GM12878 (cell line): ENCODE data around the gene CCDC137. TPM values are rescaled to one million over a fixed set of nuclear protein-coding genes. Genes with fewer than 3 reads are reported as not detected.

Experiments
- ATAC-seq: fragments of 200-7000 bp; cut with Tn5 transposase; 3 replicates; pipeline ENCODE4 v1.9.1; 2020; ENCODE audit warnings: mild to moderate bottlenecking, moderate library complexity
- BruUV-seq: library from RNA; stranded (reverse); fragments of 400-500 nt; replicated peaks from 2 replicates; lab custom pipeline; 2021; lab: Mats Ljungman, UMichigan
- CTCF ChIA-PET: fragments of 300-600 bp; sonication (Branson Sonifier 250); formaldehyde crosslinking; extraction: SDS; loops from one replicate; lab custom pipeline; 2021; ENCODE audit warnings: inconsistent platforms; lab: Yijun Ruan, JAX
- POLR2A ChIA-PET: fragments of 350-600 bp; formaldehyde crosslinking; extraction: SDS; loops from one replicate; lab custom pipeline; 2021; ENCODE audit warnings: inconsistent platforms; lab: Charles Lee
- RAD21 ChIA-PET: fragments of 300-600 bp; sonication (Branson Sonifier 250); formaldehyde crosslinking; loops from one replicate; lab custom pipeline; 2023; ENCODE audit warnings: antibody characterized with exemption; ENCODE audit not compliant: unreplicated experiment; lab: Charles Lee
- SMC1A ChIA-PET: fragments of 300-600 bp; sonication (Branson Sonifier 250); formaldehyde crosslinking; loops from one replicate; lab custom pipeline; 2023; ENCODE audit not compliant: unreplicated experiment, uncharacterized antibody; lab: Charles Lee
- DNase-seq: peaks from one replicate; pipeline ENCODE4 v3.0.0-alpha.2; 2011; ENCODE audit warnings: low read depth, low spot score
- FAIRE-seq: peaks from 3 replicates; lab custom pipeline; 2011; peaks lifted over from hg19 to GRCh38; lab: Jason Lieb, UNC
- H2AFZ ChIP-seq: 2 replicates; pipeline ENCODE4 v1.6.0; 2011; ENCODE audit warnings: low read depth, low read length, control low read depth; ENCODE audit not compliant: control insufficient read depth
- H3K27ac ChIP-seq: 2 replicates; pipeline ENCODE4 v1.5.1; 2011; ENCODE audit warnings: control low read depth; ENCODE audit not compliant: control insufficient read depth, insufficient read depth
- H3K27me3 ChIP-seq, 2 experiments: replicated peaks in 1 of 2; 2 replicates each; pipeline versions ENCODE4 v1.6.0 to v1.6.1; 2011; ENCODE audit warnings: low read length in 1 of 2; ENCODE audit not compliant: control insufficient read depth in 2 of 2, insufficient read depth in 2 of 2
- H3K36me3 ChIP-seq, 2 experiments: 2 replicates each; pipeline ENCODE4 v1.5.1; 2011; ENCODE audit warnings: low read length in 1 of 2; ENCODE audit not compliant: control insufficient read depth in 2 of 2, insufficient read depth in 2 of 2
- H3K4me1 ChIP-seq: 2 replicates; pipeline ENCODE4 v1.6.1; 2011; ENCODE audit warnings: mild to moderate bottlenecking, low read length, moderate library complexity, mixed read lengths; ENCODE audit not compliant: control insufficient read depth, insufficient read depth
- H3K4me2 ChIP-seq: 2 replicates; pipeline ENCODE4 v1.6.0; 2011; ENCODE audit warnings: control low read depth; ENCODE audit not compliant: control insufficient read depth, insufficient read depth
- H3K4me3 ChIP-seq: fragments of 200-600 bp; sonication (generic); 2 replicates; pipeline ENCODE4 v1.5.1; 2016
- H3K79me2 ChIP-seq: 2 replicates; pipeline ENCODE4 v1.6.0; 2011; ENCODE audit warnings: low read length; ENCODE audit not compliant: control insufficient read depth, insufficient read depth
- H3K9ac ChIP-seq: 2 replicates; pipeline ENCODE4 v1.8.0; 2011; ENCODE audit warnings: low read length, control low read depth, mixed read lengths; ENCODE audit not compliant: control insufficient read depth, insufficient read depth
- H3K9me3 ChIP-seq: replicated peaks from 3 replicates; pipeline ENCODE4 v1.5.1; 2011; ENCODE audit warnings: mild to moderate bottlenecking, low read length; ENCODE audit not compliant: control insufficient read depth, insufficient read depth
- H4K20me1 ChIP-seq: 2 replicates; pipeline ENCODE4 v1.6.0; 2011; ENCODE audit not compliant: control insufficient read depth, insufficient read depth
- BRCA1 ChIP-seq: IDR thresholded peaks from 2 replicates; pipeline ENCODE4 v1.6.1; 2011; ENCODE audit warnings: low read depth, low read length, improper control_type of control experiment
- CEBPZ ChIP-seq: fragments of 150-350 bp; IDR thresholded peaks from 2 replicates; pipeline ENCODE4 v1.6.1; 2016; ENCODE audit warnings: low read depth, low read length
- HDAC2 ChIP-seq: fragments of 200-600 bp; sonication (generic); IDR thresholded peaks from 2 replicates; pipeline ENCODE4 v1.6.1; 2017
- IKZF1 ChIP-seq: fragments of 450-650 bp; conservative IDR thresholded peaks from 2 replicates; pipeline ENCODE4 v1.6.1; 2017; ENCODE audit warnings: antibody characterized with exemption, mild to moderate bottlenecking
- RAD51 ChIP-seq: fragments of 450-650 bp; IDR thresholded peaks from 2 replicates; pipeline ENCODE4 v1.6.1; 2016; ENCODE audit warnings: moderate library complexity, mild to moderate bottlenecking, inconsistent platforms
- SP1 ChIP-seq: IDR thresholded peaks from one replicate; pipeline ENCODE4 v1.6.1; 2011; ENCODE audit warnings: low read depth, low read length
- SUZ12 ChIP-seq: fragments of 200-600 bp; sonication (generic); IDR thresholded peaks from one replicate; pipeline ENCODE4 v1.6.1; 2018; ENCODE audit warnings: antibody characterized with exemption, mild to moderate bottlenecking; ENCODE audit not compliant: unreplicated experiment
- ZNF207 ChIP-seq: fragments of 450-650 bp; IDR thresholded peaks from 2 replicates; pipeline ENCODE4 v1.6.1; 2014; ENCODE audit warnings: antibody characterized with exemption, mild to moderate bottlenecking, borderline replicate concordance
- ZNF592 ChIP-seq: fragments of 450-650 bp; IDR thresholded peaks from 2 replicates; pipeline ENCODE4 v1.6.1; 2017; ENCODE audit warnings: mild to moderate bottlenecking, moderate library complexity
- WGBS: methylation state at CpG from one replicate; pipeline ENCODE4 v1.1.6; 2016; ENCODE audit warnings: low lambda C conversion rate; ENCODE audit not compliant: insufficient replicate concordance, insufficient coverage; ENCODE audit errors: missing lambda C conversion rate; 5-methylcytosine and 5-hydroxymethylcytosine counted together
- in situ Hi-C: fragments of 300-500 bp; cut with MboI; formaldehyde crosslinking; loops from 9 replicates; pipeline ENCODE4 v1.14.3; 2018; ENCODE audit warnings: mixed read lengths
- intact Hi-C: fragments of 100-400 bp; cut with micrococcal nuclease; formaldehyde crosslinking; loops from one replicate; pipeline ENCODE4 v1.14.2; 2022; ENCODE audit not compliant: unreplicated experiment
- polyA plus RNA-seq, 11 experiments: library from polyadenylated mRNA; depleted of rRNA in 4 of 11; unstranded in 6 of 11; stranded (reverse) in 5 of 11; fragments of >200 nt; fragmentation: Nextera tagmentation in 4 of 11; fragmentation: Illumina TruSeq in 1 of 11; extraction: Ambion mirVana in 4 of 11; extraction: Trizol in 1 of 11; gene quantifications; 1 replicate in 1 of 11; 2 replicates in 10 of 11; pipeline versions ENCODE4 v1.2.1 to v1.2.3, GENCODE V29; 2011 to 2016; ENCODE audit warnings: inconsistent platforms in 2 of 11, missing spikeins in 2 of 11, low read depth in 1 of 11
- total RNA-seq, 4 experiments: library from RNA; depleted of rRNA in 3 of 4; stranded (reverse); fragments of >200 nt in 3 of 4; fragmentation: Illumina TruSeq in 1 of 4; extraction: Trizol in 1 of 4; gene quantifications; 2 replicates each; pipeline versions ENCODE4 v1.2.1 to v1.2.3, GENCODE V29; 2013 to 2021
- TF ChIP-seq, protein P1 (sequence below): fragments of 450-650 bp; IDR thresholded peaks from 2 replicates; pipeline ENCODE4 v1.6.1; 2017; ENCODE audit warnings: mild to moderate bottlenecking, moderate library complexity

CCDC137 gene
- total and polyA plus RNA-seq, 10 of the 15 experiments (the other 5 are each of a cell fraction or from before 2014, with no cell fraction given): 2.2 to 45.4 (median 22.1) TPM

DNA sequence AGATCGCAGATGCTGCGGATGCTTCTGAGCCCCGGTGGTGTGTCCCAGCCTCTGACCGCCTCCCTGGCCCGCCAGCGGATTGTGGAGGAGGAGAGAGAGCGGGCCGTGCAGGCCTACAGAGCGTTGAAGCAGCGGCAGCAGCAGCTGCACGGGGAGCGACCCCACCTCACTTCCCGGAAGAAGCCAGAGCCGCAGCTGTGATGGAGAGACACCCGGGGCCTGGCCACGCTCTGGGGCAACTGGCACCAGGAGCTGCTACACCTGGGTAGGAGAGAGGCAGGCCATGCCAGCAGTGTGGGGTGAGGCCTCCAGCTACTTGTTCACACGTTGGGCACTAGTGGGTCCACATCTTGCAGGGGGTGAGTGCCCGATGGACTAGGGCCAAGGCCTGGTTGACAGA, 6.0 kb downstream of the CCDC137 start:
- peaks cover 11 to 23% of the 10 kb centered on the region in 2 experiments for H3K36me3 ChIP-seq
- FAIRE-seq: no peak

More for the DNA sequence above, 6.0 kb downstream of the CCDC137 start:
- Histone ChIP-seq H3K4me3 (no peak overlapping the region), H2AFZ (no peak overlapping the region), H3K79me2 (peaks cover 10% of the 10 kb centered on the region), H3K4me2 (no peak overlapping the region), H3K9me3 (no peaks in the 10 kb centered on the region), H3K27me3 (no peaks in the 10 kb centered on the region), H3K27ac (no peak overlapping the region), H4K20me1 (no peaks in the 10 kb centered on the region), H3K9ac (no peak overlapping the region), H3K4me1 (0 out of 2 replicates have a peak, but pooled peaks cover 5% of the 10 kb centered on the region)
- DNase-seq (no peak), ATAC-seq (no peak)
- CTCF ChIA-PET: no interaction called here
- SMC1A ChIA-PET: no interaction called here
- BruUV-seq: no TSS peak
- WGBS: 92% methylated on average over 18 of the region's 18 CpGs
- RAD21 ChIA-PET: no interaction called here
- POLR2A ChIA-PET: no interaction called here
- in situ Hi-C loops (no loop called here), intact Hi-C loops (no loop called here)
- TF ChIP-seq, protein P1, sequence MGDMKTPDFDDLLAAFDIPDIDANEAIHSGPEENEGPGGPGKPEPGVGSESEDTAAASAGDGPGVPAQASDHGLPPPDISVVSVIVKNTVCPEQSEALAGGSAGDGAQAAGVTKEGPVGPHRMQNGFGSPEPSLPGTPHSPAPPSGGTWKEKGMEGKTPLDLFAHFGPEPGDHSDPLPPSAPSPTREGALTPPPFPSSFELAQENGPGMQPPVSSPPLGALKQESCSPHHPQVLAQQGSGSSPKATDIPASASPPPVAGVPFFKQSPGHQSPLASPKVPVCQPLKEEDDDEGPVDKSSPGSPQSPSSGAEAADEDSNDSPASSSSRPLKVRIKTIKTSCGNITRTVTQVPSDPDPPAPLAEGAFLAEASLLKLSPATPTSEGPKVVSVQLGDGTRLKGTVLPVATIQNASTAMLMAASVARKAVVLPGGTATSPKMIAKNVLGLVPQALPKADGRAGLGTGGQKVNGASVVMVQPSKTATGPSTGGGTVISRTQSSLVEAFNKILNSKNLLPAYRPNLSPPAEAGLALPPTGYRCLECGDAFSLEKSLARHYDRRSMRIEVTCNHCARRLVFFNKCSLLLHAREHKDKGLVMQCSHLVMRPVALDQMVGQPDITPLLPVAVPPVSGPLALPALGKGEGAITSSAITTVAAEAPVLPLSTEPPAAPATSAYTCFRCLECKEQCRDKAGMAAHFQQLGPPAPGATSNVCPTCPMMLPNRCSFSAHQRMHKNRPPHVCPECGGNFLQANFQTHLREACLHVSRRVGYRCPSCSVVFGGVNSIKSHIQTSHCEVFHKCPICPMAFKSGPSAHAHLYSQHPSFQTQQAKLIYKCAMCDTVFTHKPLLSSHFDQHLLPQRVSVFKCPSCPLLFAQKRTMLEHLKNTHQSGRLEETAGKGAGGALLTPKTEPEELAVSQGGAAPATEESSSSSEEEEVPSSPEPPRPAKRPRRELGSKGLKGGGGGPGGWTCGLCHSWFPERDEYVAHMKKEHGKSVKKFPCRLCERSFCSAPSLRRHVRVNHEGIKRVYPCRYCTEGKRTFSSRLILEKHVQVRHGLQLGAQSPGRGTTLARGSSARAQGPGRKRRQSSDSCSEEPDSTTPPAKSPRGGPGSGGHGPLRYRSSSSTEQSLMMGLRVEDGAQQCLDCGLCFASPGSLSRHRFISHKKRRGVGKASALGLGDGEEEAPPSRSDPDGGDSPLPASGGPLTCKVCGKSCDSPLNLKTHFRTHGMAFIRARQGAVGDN: no peak
- TF ChIP-seq BRCA1: no peak
- TF ChIP-seq CEBPZ: no peak
- TF ChIP-seq IKZF1: no peak
- TF ChIP-seq RAD51: no peak
- no peak for TF ChIP-seq HDAC2
- TF ChIP-seq SUZ12: no peak
- no peak for TF ChIP-seq ZNF207
- TF ChIP-seq SP1: no peak
- no peak for TF ChIP-seq ZNF592
